ENCODE data around the gene GSTP1. TPM values are rescaled to one million over a fixed set of nuclear protein-coding genes. Genes with fewer than 3 reads are reported as not detected.

Gene GSTP1
- total and polyA plus RNA-seq, 2 of the 8 experiments (the other 6 are each of a cell fraction or from before 2014, with no cell fraction given): 1,454 to 3,329 TPM

GRCh38 chr11:67601098-67601497, 17.5 kb downstream of the GSTP1 start (continued):
- no peak for TF ChIP-seq RBBP5 (IDR thresholded peaks at IDR 0.05; ENCODE audit: borderline replicate concordance, low read depth, low read length)
- no peak for TF ChIP-seq BCL11A (IDR thresholded peaks at IDR 0.05; ENCODE audit: low read depth in 2 of 2, low read length in 2 of 2)
- no peak for TF ChIP-seq CHD7 (IDR thresholded peaks at IDR 0.05; ENCODE audit: insufficient replicate concordance, low read length)
- TF ChIP-seq GTF2F1 (IDR thresholded peaks at IDR 0.05; ENCODE audit: borderline replicate concordance, low read depth, low read length): no peak
- TF ChIP-seq KDM4A (IDR thresholded peaks at IDR 0.05; ENCODE audit: low read depth, low read length, severe bottlenecking): no peak
- no peak for TF ChIP-seq CTBP2 (IDR thresholded peaks at IDR 0.05; ENCODE audit: borderline replicate concordance, insufficient read depth, insufficient read length, low read length)
- no peak for TF ChIP-seq NANOG (IDR thresholded peaks at IDR 0.05; ENCODE audit: insufficient read depth, low read depth, low read length, poor library complexity, severe bottlenecking)
- TF ChIP-seq SP1 (IDR thresholded peaks at IDR 0.05; ENCODE audit: low read depth, low read length): no peak
- no peak for TF ChIP-seq POLR2A (IDR thresholded peaks at IDR 0.05; ENCODE audit: control extremely low read depth in 1 of 2, low read depth in 2 of 2, low read length in 2 of 2)
- TF ChIP-seq NRF1 (IDR thresholded peaks at IDR 0.05; ENCODE audit: low read depth, low read length): no peak
